Measurements from ENCODE around the gene PLLP.

PLLP gene

DNA sequence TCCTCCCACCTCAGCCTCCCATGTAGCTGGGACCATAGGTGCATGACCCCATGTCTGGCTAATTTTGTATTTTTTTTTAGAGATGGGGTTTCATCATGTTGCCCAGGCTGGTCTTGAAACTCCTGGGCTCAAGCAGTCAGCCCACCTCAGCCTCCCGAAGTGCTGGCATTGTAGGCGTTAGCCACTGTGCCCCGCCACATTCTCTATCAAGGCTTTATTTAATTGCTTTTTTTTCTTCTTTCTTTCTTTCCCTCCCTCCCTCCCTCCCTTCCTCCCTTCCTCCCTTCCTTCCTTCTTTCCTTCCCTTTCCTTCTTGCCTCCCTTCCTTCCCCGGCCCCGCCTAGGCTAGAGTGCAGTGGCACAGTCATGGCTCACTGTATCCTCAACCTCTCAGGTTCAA is 74.7 kb downstream of the PLLP start:
- DNase-seq = no peak

DNA sequence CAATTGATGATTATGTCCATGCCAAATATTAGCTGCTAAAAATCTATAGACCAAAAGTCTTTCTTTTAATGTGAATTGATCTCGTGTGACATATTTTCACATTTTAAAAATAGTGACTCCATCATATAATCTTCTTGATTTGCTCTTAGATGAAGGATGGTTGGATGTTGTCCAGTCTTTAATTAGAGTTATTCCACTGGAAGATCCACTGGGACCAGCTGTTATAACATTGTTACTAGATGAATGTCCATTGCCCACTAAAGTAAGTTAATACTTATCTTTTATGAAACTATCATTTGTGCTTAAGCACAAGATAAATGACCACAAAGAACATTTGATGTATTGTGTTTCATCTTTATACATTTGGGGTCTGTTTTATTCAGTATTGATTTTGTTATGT is 75.5 kb downstream of the PLLP start:
- DNase-seq = no peak

Data from NCI-H774 (cell line).